ENCODE results near the gene NUP153. TPM values are rescaled to one million over a fixed set of nuclear protein-coding genes. Genes with fewer than 3 reads are reported as not detected.

Gene NUP153
- total RNA-seq, 1 experiment from 2014 or later: 67.0 TPM

DNA sequence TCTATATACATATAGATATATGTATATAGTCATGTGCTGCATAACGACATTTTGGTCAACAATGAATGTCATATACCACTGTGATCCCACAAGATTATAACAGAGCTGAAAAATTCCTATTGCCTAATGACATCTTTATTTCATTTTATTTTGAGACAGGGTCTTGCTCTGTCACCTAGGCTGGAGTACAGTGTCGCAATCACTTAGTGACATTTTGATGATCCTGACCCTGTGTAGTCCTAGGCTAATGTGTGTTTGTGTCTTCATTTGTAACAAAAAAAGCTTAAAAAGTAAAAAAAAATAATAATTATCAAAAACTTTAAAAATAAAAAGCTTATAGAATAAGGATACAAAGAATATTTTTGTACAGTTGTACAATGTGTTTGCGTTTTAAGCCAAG is 110.6 kb downstream of the NUP153 start (continued):
- TF ChIP-seq, protein P1, sequence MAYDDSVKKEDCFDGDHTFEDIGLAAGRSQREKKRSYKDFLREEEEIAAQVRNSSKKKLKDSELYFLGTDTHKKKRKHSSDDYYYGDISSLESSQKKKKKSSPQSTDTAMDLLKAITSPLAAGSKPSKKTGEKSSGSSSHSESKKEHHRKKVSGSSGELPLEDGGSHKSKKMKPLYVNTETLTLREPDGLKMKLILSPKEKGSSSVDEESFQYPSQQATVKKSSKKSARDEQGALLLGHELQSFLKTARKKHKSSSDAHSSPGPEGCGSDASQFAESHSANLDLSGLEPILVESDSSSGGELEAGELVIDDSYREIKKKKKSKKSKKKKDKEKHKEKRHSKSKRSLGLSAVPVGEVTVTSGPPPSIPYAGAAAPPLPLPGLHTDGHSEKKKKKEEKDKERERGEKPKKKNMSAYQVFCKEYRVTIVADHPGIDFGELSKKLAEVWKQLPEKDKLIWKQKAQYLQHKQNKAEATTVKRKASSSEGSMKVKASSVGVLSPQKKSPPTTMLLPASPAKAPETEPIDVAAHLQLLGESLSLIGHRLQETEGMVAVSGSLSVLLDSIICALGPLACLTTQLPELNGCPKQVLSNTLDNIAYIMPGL (CRISPR knock-in tag; IDR thresholded peaks at IDR 0.05): no peak
- TF ChIP-seq EMX1 (CRISPR knock-in tag; IDR thresholded peaks at IDR 0.05) (no peak), IRF2 (CRISPR knock-in tag; IDR thresholded peaks at IDR 0.05; ENCODE audit: borderline replicate concordance, low read depth) (no peak), NFE2L1 (CRISPR knock-in tag; IDR thresholded peaks at IDR 0.05) (no peak)

DNA sequence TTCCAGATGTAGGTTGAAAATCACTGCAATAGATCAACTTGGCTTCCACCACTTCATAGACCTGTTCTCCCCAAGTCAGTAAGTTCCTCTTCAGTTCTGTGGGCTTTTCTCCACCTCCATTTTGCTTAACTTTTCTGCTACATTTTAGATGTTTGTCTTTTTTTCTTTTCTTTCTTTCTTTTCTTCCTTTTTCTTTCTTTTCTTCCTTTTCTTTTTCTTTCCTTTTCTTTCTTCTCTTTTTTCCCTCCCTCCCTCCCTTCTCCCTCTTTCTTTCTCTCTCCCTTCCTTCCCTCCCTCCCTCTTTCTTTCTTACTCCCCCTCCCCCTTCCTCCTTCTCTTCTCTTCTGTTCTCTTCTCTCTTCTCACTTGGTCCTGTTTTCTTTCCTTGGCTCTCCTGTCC is 113.5 kb downstream of the NUP153 start:
- H3K27ac Mint-ChIP-seq: no peak overlapping the region
- no peaks in the 10 kb centered on the region for H3K36me3 Mint-ChIP-seq

DNA sequence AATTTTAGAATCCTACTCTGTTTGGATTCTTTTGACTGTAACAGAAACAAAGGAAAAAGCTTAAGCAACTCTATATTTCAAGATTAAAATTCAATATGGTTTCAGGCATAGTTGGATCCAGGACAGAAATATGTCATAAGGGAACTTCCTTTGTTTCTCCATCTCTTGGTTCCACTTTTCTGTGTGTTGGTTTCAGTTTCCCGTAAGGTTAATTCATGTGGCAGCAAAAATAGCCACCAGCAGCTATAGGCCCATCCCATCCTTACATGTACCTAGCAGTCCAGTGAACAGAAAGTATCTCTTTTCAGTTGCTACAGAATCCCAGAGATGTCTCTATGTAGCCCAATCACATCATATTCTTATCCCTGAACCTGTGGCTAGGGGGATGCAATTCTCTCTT is 115.4 kb downstream of the NUP153 start:
- no peak overlapping the region for H3K27ac Mint-ChIP-seq
- no peak overlapping the region for H3K4me3 Mint-ChIP-seq
- POLR2A ChIA-PET: no interaction called here

More for the DNA sequence above, 113.5 kb downstream of the NUP153 start:
- Mint-ChIP-seq H3K4me3 (no peak overlapping the region), H3K27me3 (ENCODE audit: low read depth) (no peaks in the 10 kb centered on the region), H3K4me1 (no peaks in the 10 kb centered on the region), H3K9me3 (no peaks in the 10 kb centered on the region)
- CTCF ChIA-PET: no interaction called here
- ATAC-seq (no peak), DNase-seq (ENCODE audit: low spot score) (no peak)
- POLR2A ChIA-PET: no interaction called here
- TF ChIP-seq, protein P2, sequence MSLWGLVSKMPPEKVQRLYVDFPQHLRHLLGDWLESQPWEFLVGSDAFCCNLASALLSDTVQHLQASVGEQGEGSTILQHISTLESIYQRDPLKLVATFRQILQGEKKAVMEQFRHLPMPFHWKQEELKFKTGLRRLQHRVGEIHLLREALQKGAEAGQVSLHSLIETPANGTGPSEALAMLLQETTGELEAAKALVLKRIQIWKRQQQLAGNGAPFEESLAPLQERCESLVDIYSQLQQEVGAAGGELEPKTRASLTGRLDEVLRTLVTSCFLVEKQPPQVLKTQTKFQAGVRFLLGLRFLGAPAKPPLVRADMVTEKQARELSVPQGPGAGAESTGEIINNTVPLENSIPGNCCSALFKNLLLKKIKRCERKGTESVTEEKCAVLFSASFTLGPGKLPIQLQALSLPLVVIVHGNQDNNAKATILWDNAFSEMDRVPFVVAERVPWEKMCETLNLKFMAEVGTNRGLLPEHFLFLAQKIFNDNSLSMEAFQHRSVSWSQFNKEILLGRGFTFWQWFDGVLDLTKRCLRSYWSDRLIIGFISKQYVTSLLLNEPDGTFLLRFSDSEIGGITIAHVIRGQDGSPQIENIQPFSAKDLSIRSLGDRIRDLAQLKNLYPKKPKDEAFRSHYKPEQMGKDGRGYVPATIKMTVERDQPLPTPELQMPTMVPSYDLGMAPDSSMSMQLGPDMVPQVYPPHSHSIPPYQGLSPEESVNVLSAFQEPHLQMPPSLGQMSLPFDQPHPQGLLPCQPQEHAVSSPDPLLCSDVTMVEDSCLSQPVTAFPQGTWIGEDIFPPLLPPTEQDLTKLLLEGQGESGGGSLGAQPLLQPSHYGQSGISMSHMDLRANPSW (CRISPR knock-in tag; conservative IDR thresholded peaks at IDR 0.05; ENCODE audit: low read depth): no peak
- TF ChIP-seq, protein P3, sequence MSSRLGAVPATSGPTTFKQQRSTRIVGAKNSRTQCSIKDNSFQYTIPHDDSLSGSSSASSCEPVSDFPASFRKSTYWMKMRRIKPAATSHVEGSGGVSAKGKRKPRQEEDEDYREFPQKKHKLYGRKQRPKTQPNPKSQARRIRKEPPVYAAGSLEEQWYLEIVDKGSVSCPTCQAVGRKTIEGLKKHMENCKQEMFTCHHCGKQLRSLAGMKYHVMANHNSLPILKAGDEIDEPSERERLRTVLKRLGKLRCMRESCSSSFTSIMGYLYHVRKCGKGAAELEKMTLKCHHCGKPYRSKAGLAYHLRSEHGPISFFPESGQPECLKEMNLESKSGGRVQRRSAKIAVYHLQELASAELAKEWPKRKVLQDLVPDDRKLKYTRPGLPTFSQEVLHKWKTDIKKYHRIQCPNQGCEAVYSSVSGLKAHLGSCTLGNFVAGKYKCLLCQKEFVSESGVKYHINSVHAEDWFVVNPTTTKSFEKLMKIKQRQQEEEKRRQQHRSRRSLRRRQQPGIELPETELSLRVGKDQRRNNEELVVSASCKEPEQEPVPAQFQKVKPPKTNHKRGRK (CRISPR knock-in tag; IDR thresholded peaks at IDR 0.05; ENCODE audit: borderline replicate concordance): no peak
- TF ChIP-seq GABPB1 (CRISPR knock-in tag; IDR thresholded peaks at IDR 0.05) (no peak), ZNF317 (CRISPR knock-in tag; IDR thresholded peaks at IDR 0.05; ENCODE audit: borderline replicate concordance, low read depth) (no peak), JUN (CRISPR knock-in tag; IDR thresholded peaks at IDR 0.05) (no peak), ZNF219 (CRISPR knock-in tag; IDR thresholded peaks at IDR 0.05; ENCODE audit: borderline replicate concordance) (no peak), ZNF138 (CRISPR knock-in tag; conservative IDR thresholded peaks at IDR 0.05) (no peak), ZBTB21 (CRISPR knock-in tag; IDR thresholded peaks at IDR 0.05; ENCODE audit: borderline replicate concordance) (no peak), FOXP1 (CRISPR knock-in tag; IDR thresholded peaks at IDR 0.05; ENCODE audit: borderline replicate concordance) (no peak)
- TF ChIP-seq, protein P4, sequence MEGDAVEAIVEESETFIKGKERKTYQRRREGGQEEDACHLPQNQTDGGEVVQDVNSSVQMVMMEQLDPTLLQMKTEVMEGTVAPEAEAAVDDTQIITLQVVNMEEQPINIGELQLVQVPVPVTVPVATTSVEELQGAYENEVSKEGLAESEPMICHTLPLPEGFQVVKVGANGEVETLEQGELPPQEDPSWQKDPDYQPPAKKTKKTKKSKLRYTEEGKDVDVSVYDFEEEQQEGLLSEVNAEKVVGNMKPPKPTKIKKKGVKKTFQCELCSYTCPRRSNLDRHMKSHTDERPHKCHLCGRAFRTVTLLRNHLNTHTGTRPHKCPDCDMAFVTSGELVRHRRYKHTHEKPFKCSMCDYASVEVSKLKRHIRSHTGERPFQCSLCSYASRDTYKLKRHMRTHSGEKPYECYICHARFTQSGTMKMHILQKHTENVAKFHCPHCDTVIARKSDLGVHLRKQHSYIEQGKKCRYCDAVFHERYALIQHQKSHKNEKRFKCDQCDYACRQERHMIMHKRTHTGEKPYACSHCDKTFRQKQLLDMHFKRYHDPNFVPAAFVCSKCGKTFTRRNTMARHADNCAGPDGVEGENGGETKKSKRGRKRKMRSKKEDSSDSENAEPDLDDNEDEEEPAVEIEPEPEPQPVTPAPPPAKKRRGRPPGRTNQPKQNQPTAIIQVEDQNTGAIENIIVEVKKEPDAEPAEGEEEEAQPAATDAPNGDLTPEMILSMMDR (IDR thresholded peaks at IDR 0.05): no peak

More for the DNA sequence above, 115.4 kb downstream of the NUP153 start:
- no peaks in the 10 kb centered on the region for H3K27me3 Mint-ChIP-seq (ENCODE audit: low read depth)
- CTCF ChIA-PET: no interaction called here
- H3K9me3 Mint-ChIP-seq: no peaks in the 10 kb centered on the region
- no peaks in the 10 kb centered on the region for H3K4me1 Mint-ChIP-seq
- H3K36me3 Mint-ChIP-seq: no peaks in the 10 kb centered on the region
- no peak for ATAC-seq
- no peak for TF ChIP-seq ZNF138 (CRISPR knock-in tag; conservative IDR thresholded peaks at IDR 0.05)
- TF ChIP-seq, protein P5, sequence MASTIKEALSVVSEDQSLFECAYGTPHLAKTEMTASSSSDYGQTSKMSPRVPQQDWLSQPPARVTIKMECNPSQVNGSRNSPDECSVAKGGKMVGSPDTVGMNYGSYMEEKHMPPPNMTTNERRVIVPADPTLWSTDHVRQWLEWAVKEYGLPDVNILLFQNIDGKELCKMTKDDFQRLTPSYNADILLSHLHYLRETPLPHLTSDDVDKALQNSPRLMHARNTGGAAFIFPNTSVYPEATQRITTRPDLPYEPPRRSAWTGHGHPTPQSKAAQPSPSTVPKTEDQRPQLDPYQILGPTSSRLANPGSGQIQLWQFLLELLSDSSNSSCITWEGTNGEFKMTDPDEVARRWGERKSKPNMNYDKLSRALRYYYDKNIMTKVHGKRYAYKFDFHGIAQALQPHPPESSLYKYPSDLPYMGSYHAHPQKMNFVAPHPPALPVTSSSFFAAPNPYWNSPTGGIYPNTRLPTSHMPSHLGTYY (CRISPR knock-in tag; IDR thresholded peaks at IDR 0.05): no peak
- TF ChIP-seq, protein P1 (CRISPR knock-in tag; IDR thresholded peaks at IDR 0.05): no peak
- TF ChIP-seq FOXP1 (CRISPR knock-in tag; IDR thresholded peaks at IDR 0.05; ENCODE audit: borderline replicate concordance): no peak
- TF ChIP-seq MXD4 (CRISPR knock-in tag; IDR thresholded peaks at IDR 0.05; ENCODE audit: borderline replicate concordance): no peak
- no peak for TF ChIP-seq OVOL2 (CRISPR knock-in tag; IDR thresholded peaks at IDR 0.05; ENCODE audit: borderline replicate concordance)
- TF ChIP-seq, protein P6, sequence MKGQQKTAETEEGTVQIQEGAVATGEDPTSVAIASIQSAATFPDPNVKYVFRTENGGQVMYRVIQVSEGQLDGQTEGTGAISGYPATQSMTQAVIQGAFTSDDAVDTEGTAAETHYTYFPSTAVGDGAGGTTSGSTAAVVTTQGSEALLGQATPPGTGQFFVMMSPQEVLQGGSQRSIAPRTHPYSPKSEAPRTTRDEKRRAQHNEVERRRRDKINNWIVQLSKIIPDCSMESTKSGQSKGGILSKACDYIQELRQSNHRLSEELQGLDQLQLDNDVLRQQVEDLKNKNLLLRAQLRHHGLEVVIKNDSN (CRISPR knock-in tag; IDR thresholded peaks at IDR 0.05): no peak
- DNase-seq (ENCODE audit: low spot score): no peak

All from WTC11 (cell line).